Activated CD4-positive, alpha-beta T cell treated with anti-CD3 and anti-CD28 coated beads, Interleukin-2, amount 10 ng/mL, durations not matched to agents 7 days and 5 days (primary cell): ENCODE results near the gene KRT72. TPM values are rescaled to one million over a fixed set of nuclear protein-coding genes. Genes with fewer than 3 reads are reported as not detected.

ENCODE experiments used
- CTCF ChIA-PET: fragments of 350-600 bp; sonication (Branson Sonifier 250); formaldehyde crosslinking; loops from one replicate; lab custom pipeline; 2021; ENCODE audit warnings: antibody characterized with exemption; lab: Charles Lee
- POLR2A ChIA-PET: fragments of 350-600 bp; sonication (Branson Sonifier 250); formaldehyde crosslinking; loops from one replicate; lab custom pipeline; 2021; ENCODE audit warnings: antibody characterized with exemption; lab: Charles Lee
- DNase-seq: peaks from one replicate; pipeline ENCODE4 v3.0.0-alpha.2; 2020
- H3K27ac Mint-ChIP-seq: one replicate; pipeline ENCODE4 v1.8.0; 2021; ENCODE audit warnings: mild to moderate bottlenecking, moderate library complexity, mixed read lengths
- H3K27me3 Mint-ChIP-seq: one replicate; pipeline ENCODE4 v1.8.0; 2021; ENCODE audit warnings: mixed read lengths
- H3K36me3 Mint-ChIP-seq: one replicate; pipeline ENCODE4 v1.8.0; 2021; ENCODE audit warnings: low read depth, mixed read lengths
- H3K4me1 Mint-ChIP-seq: one replicate; pipeline ENCODE4 v1.8.0; 2021; ENCODE audit warnings: mixed read lengths
- H3K4me3 Mint-ChIP-seq: one replicate; pipeline ENCODE4 v1.8.0; 2021; ENCODE audit warnings: mild to moderate bottlenecking, moderate library complexity, mixed read lengths
- H3K9me3 Mint-ChIP-seq: one replicate; pipeline ENCODE4 v1.8.0; 2021; ENCODE audit warnings: mixed read lengths
- total RNA-seq, 2 experiments: library from RNA; stranded (reverse); gene quantifications; one replicate each; pipeline ENCODE4 v1.2.3, GENCODE V29; 2021

Gene KRT72
- total RNA-seq, 2 experiments from 2014 or later = 12.3 to 13.0 TPM

DNA sequence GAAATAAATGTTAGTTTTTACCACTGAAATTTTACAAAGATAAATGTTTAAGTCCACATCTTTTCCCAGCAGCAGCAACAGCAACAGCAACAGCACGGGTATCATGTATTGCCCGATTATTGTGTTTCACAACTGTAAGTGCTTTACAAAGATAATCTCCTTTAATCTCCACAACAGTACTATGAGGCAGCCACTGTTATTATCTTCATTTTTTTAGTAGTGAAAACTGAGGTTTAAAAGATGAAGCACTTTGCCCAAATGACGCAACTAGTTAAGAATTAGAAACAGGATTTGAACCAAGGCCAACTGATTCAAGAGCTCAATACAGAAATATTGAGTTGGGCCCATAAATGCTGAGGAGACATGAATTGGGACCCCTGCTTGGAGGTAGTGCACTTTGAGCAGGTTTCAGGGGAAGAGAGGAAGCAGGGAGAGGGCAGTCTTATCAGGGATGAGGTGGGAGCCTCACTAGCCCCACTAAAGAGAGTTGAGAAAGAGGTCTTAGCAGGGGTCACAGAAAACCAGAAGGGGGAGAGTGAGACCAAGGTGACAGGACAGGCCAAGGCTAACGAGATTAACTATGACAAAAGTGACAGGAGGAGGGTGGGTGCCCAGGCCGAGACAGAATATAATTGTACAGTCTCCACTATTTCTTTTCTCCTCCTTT is 35.5 kb upstream of the KRT72 start:
- DNase-seq = no peak
- Mint-ChIP-seq H3K36me3 (no peaks in the 10 kb centered on the region), H3K9me3 (peaks cover 8% of the 10 kb centered on the region), H3K4me3 (no peak overlapping the region), H3K27ac (peak overlapping the region; percentile 47), H3K27me3 (peaks cover 9% of the 10 kb centered on the region), H3K4me1 (peaks cover 45% of the 10 kb centered on the region)
- CTCF ChIA-PET = interaction anchor here (1.3 kb wide), 1 partner anchor 19 kb away, joined by 3 read pairs; no protein-coding TSS in a partner anchor
- POLR2A ChIA-PET = no interaction called here

DNA sequence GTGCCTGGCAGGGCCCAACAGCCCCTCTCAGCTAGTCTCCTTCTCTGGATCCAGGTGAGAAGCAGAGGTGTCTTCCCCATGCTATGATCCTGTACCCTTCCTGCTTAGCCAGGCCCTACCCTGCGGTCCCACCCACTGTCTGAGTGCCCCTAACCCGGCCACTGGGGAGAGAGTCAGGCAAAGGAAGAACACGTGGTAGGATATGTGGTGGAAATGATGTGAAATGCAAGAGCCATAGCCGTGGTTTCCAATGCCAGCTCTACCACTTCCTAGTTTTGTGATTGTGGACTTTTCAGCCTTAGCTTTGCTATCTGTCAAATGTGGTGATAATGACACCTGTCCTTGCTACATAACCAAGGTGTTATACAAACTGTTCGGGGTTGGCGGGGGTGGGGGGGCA is 34.9 kb upstream of the KRT72 start:
- peaks cover 47% of the 10 kb centered on the region for H3K4me1 Mint-ChIP-seq
- H3K4me3 Mint-ChIP-seq = no peak overlapping the region
- ChIA-PET CTCF (interaction anchor here (1.3 kb wide), 1 partner anchor 19 kb away, joined by 3 read pairs; no protein-coding TSS in a partner anchor), POLR2A (no interaction called here)
- H3K27ac Mint-ChIP-seq = peak overlapping the region; percentile 47
- peak; percentile 6 for DNase-seq
- peaks cover 9% of the 10 kb centered on the region for H3K27me3 Mint-ChIP-seq
- peaks cover 8% of the 10 kb centered on the region for H3K9me3 Mint-ChIP-seq
- no peaks in the 10 kb centered on the region for H3K36me3 Mint-ChIP-seq

DNA sequence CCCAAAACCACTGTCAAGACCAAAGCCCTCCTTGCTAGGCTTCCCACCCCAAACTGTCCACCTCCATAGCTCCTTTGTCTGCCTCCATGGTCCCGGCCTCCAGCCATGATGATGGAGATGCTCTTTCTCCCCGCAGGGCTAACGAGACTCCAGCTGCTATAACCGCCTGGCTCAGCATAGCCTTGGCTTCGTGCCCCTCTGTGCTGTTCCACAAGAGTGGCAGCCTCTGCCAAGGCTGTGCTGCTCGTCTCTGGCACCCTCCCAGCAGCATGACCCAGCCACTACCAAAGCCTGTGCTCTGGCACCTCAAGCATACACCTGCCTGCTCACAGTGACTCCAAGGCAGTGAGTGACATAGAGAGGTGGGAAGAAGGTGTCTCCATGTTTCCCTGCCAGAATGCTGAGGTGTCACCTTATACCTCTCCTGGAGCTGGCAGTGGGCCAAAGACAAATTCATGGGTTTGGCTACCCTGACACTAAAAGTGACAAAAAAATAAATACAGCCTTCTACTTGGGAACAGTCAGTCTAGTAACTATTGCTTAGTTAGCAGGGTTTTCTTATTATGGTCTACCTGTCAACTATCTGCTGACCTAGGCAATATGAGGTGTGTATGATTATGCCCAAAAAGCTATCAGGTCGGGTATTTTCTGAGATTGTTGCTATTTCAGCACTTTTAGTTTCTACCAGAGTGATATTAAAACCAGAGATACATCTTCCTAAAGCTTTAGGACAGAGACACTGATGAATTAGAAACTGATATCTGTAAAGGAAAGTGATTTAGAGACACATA is 33.2 kb upstream of the KRT72 start:
- Mint-ChIP-seq H3K36me3 (no peaks in the 10 kb centered on the region), H3K27ac (peak overlapping the region; percentile 78), H3K9me3 (peaks cover 4% of the 10 kb centered on the region), H3K4me1 (peaks cover 63% of the 10 kb centered on the region), H3K27me3 (peaks cover 4% of the 10 kb centered on the region), H3K4me3 (no peak overlapping the region)
- ChIA-PET POLR2A (no interaction called here), CTCF (interaction anchor here (1.0 to 1.4 kb wide), 3 partner anchors 17 to 48 kb away, joined by 3 to 4 read pairs (median 3); no protein-coding TSS in a partner anchor)
- DNase-seq = peak; percentile 3

- H3K4me3 Mint-ChIP-seq = no peak overlapping the region
- H3K27ac Mint-ChIP-seq = peak overlapping the region; percentile 83
- H3K27me3 Mint-ChIP-seq = peaks cover 2% of the 10 kb centered on the region
- ChIA-PET POLR2A (no interaction called here), CTCF (interaction anchor here (1.0 to 1.4 kb wide), 4 partner anchors 14 to 46 kb away, joined by 3 read pairs; no protein-coding TSS in a partner anchor)
- H3K9me3 Mint-ChIP-seq = peaks cover 2% of the 10 kb centered on the region
- peaks cover 66% of the 10 kb centered on the region for H3K4me1 Mint-ChIP-seq
- DNase-seq = peak; percentile 54
- no peaks in the 10 kb centered on the region for H3K36me3 Mint-ChIP-seq
Observed at GRCh38 chr12:52633383-52633782, 32.1 kb upstream of the KRT72 start.

GRCh38 chr12:52632656-52633055 is 31.4 kb upstream of the KRT72 start:
- Mint-ChIP-seq H3K4me1 (peaks cover 72% of the 10 kb centered on the region), H3K36me3 (no peaks in the 10 kb centered on the region), H3K27ac (peak overlapping the region; percentile 83), H3K9me3 (peaks cover 2% of the 10 kb centered on the region), H3K27me3 (no peaks in the 10 kb centered on the region), H3K4me3 (no peak overlapping the region)
- CTCF ChIA-PET = interaction anchor here (0.6 to 1.9 kb wide), 4 partner anchors 12 to 53 kb away, joined by 3 to 4 read pairs (median 3); no protein-coding TSS in a partner anchor
- POLR2A ChIA-PET = no interaction called here
- no peak for DNase-seq

DNA sequence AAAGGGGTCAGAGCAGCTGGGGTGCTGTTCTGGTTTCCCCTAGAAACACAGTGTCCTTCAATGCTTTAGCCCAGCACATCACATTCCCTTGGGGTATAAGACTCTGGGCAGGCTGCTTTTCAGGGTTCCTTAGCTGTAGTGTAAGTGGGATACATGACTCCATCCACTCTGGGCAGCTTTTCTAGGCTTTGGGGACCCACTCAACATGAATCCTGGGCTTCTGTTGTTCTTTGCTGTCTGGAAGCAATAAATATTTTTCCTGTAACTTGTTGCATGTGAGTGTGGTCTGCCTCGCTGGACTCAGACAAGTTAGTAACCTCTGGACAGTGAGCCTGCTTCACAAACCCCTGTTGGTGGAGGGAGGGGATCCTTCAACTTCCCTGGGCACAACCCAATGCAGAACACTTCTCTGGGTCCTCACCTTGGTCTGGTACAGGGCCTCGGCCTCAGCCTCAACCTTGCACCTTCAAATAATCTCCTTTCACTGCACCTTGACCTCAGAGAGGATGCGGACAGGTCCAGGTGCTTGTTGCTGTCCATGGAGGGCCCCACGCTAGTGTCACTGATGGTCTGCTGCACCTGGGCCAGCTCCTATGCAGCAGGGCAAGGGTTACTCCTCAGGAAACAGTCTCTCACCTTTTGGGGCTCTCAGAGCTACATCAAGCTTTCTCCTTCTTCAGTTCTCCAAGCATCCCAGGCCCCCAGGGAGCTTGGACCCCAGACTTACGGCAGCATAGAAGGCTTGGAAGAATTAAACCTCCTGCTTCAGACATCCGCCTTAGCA is 30.6 kb upstream of the KRT72 start:
- ChIA-PET CTCF (interaction anchor here (1.9 kb wide), 1 partner anchor 13 kb away, joined by 4 read pairs; no protein-coding TSS in a partner anchor), POLR2A (interaction anchor here (0.6 kb wide), 1 partner anchor 205 kb away, joined by 3 read pairs; no protein-coding TSS in a partner anchor)
- peaks cover 2% of the 10 kb centered on the region for H3K9me3 Mint-ChIP-seq
- H3K27me3 Mint-ChIP-seq = no peaks in the 10 kb centered on the region
- H3K4me3 Mint-ChIP-seq = no peak overlapping the region
- peaks cover 78% of the 10 kb centered on the region for H3K4me1 Mint-ChIP-seq
- H3K27ac Mint-ChIP-seq = no peak overlapping the region
- peak; percentile 5 for DNase-seq
- H3K36me3 Mint-ChIP-seq = peaks cover under 1% of the 10 kb centered on the region

DNA sequence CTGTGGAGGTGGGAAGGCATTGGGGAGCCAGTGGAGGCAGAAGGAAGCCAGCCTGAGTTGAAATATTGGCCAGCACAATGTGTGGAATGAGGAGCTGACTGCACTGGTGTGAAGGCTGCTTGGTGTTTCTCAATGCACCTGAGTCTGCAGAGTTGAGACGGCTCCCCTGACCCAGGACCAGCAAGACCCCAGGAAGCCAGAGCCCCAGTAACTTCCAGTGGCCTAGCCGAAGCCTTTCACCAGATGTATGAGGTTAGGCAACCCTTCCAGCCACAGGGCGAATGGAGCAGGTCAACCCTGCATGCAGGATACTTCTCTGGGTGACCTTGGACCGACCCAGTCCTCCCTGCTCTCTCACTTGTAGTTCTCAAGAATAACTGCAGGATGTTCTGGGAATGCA is 30.0 kb upstream of the KRT72 start:
- ChIA-PET POLR2A (no interaction called here), CTCF (interaction anchor here (1.9 kb wide), 1 partner anchor 14 kb away, joined by 4 read pairs; no protein-coding TSS in a partner anchor)
- peaks cover 74% of the 10 kb centered on the region for H3K4me1 Mint-ChIP-seq
- no peaks in the 10 kb centered on the region for H3K27me3 Mint-ChIP-seq
- H3K27ac Mint-ChIP-seq = peak overlapping the region; percentile 91
- H3K36me3 Mint-ChIP-seq = peaks cover 1% of the 10 kb centered on the region
- DNase-seq = peak; percentile 1
- no peak overlapping the region for H3K4me3 Mint-ChIP-seq
- peaks cover 2% of the 10 kb centered on the region for H3K9me3 Mint-ChIP-seq

DNA sequence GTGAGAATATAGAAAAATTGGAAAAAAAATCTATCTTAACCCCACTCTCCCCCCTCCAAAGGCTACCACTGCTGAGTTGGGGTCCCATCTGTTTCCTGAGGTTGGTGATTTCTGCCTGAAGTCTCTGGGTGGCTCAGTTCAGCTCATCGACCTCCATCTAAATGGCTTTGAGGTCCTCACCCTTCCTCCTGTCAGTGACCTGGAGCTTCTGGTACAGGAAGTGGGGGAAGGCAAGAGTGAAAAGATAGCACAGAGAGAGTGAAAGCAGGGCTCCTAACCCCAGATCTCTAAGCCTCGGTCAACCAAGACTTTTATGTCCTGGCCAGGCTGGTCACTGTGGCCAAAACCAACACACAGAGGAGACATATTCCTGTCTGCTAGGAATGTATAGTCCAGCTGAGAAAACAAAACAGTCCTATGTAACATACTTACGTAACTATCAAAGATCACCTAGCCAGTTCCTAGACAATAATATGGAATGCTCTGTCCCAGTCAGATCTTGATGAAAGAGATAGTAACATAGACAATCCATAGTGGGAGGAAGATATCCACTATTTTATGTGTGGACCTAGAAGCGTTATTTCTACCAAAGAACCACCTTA is 29.4 kb upstream of the KRT72 start:
- peak; percentile 29 for DNase-seq
- Mint-ChIP-seq H3K36me3 (peaks cover 1% of the 10 kb centered on the region), H3K9me3 (peaks cover 2% of the 10 kb centered on the region), H3K27ac (peak overlapping the region; percentile 91), H3K4me1 (peaks cover 74% of the 10 kb centered on the region), H3K4me3 (peak overlapping the region; percentile 68), H3K27me3 (no peaks in the 10 kb centered on the region)
- ChIA-PET POLR2A (no interaction called here), CTCF (interaction anchor here (1.9 kb wide), 1 partner anchor 14 kb away, joined by 4 read pairs; no protein-coding TSS in a partner anchor)

DNA sequence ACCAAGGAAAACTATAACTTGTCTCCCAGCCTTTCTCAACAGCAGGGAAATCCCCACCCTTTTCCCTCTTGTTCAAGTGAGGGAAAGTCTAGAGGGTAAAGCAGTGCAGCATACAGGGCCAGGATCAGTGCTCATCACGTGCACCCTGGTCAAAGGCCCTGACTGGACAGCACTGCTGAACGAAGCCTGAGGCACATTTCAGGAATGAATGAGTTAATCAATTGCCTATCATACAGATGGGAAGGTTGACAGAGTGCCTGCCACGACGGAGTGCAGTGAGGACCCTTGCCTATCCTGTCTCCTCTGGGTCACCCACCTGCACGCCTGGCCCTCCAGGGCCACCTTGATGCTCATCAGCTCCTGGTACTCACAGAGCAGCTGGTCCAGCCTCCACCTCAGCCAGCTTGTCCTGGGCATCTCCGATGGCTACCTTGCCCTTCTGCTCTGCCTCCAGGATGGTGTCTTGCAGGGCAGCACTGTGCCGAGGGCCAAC is 28.8 kb upstream of the KRT72 start:
- Mint-ChIP-seq H3K27me3 (peaks cover 4% of the 10 kb centered on the region), H3K27ac (peak overlapping the region; percentile 91), H3K36me3 (peaks cover 5% of the 10 kb centered on the region), H3K9me3 (peaks cover 2% of the 10 kb centered on the region), H3K4me3 (peak overlapping the region; percentile 68), H3K4me1 (peaks cover 73% of the 10 kb centered on the region)
- ChIA-PET POLR2A (no interaction called here), CTCF (no interaction called here)
- DNase-seq = peak; percentile 4

GRCh38 chr12:52629281-52630007 is 28.2 kb upstream of the KRT72 start:
- H3K9me3 Mint-ChIP-seq = peaks cover 2% of the 10 kb centered on the region
- H3K36me3 Mint-ChIP-seq = peaks cover 6% of the 10 kb centered on the region

DNA sequence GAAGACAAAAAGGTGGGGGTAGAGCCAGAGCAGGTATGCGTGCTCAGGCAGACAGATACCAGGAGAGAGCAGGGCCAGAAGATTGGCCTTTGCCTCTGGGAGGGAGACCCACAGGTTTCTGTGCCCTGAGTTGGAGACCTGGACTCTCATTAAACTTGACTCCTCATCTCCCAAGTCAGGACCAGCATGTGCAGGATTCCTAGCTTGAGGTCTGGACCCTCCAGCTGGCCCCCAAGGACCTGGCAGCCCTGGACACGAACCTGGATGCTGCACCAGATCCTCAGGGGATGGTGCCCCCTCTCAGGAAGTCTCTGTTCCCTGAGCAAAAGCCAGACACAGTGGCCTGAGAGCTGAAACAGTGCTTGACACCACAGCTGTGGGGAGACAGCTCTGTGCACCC is 27.6 kb upstream of the KRT72 start:
- ChIA-PET CTCF (no interaction called here), POLR2A (no interaction called here)
- Mint-ChIP-seq H3K4me1 (peaks cover 66% of the 10 kb centered on the region), H3K9me3 (peaks cover 3% of the 10 kb centered on the region), H3K4me3 (peak overlapping the region; percentile 68), H3K27ac (peak overlapping the region; percentile 91), H3K36me3 (peaks cover 6% of the 10 kb centered on the region), H3K27me3 (peaks cover 5% of the 10 kb centered on the region)
- peak; percentile 2 for DNase-seq

More at GRCh38 chr12:52629281-52630007, 28.2 kb upstream of the KRT72 start:
- ChIA-PET CTCF (no interaction called here), POLR2A (no interaction called here)
- Mint-ChIP-seq H3K4me3 (peak overlapping the region; percentile 68), H3K27me3 (peaks cover 5% of the 10 kb centered on the region), H3K27ac (peak overlapping the region; percentile 91), H3K4me1 (peaks cover 72% of the 10 kb centered on the region)
- DNase-seq = peak; percentile 4
